HG03354 (cell line): ENCODE measurements around the gene PNN.
A peak's percentile ranks its signal among the peaks of the same experiment; 100 is the strongest.
"Not testable (repeated sequence)": the region's sequence is repeated elsewhere in the genome, so short reads cannot be mapped to it uniquely, and the experiment has no call there.

Experiments
- ATAC-seq: cut with Tn5 transposase; IDR thresholded peaks from one replicate; pipeline ENCODE4 v1.9.1; 2021; ENCODE audit warnings: mild to moderate bottlenecking; ENCODE audit not compliant: unreplicated experiment, poor library complexity, severe bottlenecking

The PNN gene

DNA sequence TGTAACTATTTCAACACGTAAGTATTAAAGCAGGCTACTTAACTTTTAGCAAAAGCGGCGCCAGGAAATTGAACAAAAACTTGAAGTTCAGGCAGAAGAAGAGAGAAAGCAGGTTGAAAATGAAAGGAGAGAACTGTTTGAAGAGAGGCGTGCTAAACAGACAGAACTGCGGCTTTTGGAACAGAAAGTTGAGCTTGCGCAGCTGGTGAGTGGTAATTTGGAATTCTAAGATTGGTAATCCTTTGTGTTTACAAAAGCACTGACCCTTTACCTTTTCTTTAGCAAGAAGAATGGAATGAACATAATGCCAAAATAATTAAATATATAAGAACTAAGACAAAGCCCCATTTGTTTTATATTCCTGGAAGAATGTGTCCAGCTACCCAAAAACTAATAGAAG, 4.0 kb downstream of the PNN start:
- ATAC-seq = no peak

DNA sequence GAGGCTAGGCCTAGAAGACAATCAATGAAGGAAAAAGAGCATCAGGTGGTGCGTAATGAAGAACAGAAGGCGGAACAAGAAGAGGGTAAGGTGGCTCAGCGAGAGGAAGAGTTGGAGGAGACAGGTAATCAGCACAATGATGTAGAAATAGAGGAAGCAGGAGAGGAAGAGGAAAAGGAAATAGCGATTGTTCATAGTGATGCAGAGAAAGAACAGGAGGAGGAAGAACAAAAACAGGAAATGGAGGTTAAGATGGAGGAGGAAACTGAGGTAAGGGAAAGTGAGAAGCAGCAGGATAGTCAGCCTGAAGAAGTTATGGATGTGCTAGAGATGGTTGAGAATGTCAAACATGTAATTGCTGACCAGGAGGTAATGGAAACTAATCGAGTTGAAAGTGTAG, 5.5 kb downstream of the PNN start:
- no peak for ATAC-seq

DNA sequence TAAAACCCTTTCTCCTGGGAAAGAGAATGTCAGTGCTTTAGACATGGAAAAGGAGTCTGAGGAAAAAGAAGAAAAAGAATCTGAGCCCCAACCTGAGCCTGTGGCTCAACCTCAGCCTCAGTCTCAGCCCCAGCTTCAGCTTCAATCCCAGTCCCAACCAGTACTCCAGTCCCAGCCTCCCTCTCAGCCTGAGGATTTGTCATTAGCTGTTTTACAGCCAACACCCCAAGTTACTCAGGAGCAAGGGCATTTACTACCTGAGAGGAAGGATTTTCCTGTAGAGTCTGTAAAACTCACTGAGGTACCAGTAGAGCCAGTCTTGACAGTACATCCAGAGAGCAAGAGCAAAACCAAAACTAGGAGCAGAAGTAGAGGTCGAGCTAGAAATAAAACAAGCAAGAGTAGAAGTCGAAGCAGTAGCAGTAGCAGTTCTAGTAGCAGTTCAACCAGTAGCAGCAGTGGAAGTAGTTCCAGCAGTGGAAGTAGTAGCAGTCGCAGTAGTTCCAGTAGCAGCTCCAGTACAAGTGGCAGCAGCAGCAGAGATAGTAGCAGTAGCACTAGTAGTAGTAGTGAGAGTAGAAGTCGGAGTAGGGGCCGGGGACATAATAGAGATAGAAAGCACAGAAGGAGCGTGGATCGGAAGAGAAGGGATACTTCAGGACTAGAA, 6.1 kb downstream of the PNN start:
- ATAC-seq = no peak

DNA sequence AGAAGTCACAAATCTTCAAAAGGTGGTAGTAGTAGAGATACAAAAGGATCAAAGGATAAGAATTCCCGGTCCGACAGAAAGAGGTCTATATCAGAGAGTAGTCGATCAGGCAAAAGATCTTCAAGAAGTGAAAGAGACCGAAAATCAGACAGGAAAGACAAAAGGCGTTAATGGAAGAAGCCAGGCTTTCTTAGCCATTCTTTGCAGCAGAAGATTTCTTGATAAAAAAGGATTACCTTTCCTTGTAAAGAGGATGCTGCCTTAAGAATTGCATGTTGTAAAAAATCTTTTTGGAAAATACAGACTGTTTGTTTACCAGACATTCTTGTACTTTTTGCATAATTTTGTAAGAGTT, 6.6 kb downstream of the PNN start:
- ATAC-seq = no peak

DNA sequence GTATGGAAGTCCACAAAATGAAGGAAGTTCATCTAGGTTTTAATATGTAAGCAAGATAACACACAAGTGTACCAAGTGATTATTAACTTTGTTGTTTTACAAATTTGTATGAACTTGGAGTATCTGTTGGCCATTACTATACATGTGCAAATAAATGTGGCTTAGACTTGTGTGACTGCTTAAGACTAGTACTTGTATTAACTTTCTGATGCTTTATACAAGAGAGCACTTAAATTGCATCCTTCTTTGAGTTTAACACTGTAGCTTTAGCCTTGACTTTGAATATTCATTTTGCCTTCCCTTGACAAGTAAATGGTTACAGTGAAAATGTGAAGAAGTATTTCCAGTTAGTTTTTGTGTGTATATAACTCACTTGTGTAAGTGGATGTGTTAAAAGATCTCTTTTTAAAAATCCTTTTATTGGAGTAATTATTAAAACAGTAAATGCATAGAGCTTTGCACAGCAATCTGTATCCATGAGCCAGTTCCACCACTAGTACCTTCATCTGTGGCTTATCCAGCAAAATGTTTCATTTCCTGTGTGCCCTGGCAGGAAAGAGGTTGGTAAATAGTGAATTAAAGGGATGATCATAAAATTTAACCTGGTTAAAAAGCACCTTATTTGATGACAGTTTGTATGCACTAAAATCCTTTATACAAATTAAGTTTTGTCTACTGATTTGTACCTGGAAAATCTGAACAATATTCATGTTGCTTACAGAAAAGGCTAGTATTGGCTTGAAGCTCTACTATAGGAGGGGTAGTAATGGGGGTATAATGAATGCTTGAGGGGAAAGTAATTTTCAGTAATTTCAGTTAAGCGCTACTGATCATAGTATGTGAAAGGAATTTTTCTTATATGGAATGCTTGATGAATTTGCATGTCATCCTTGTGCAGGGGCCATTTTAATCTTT, 8.0 kb downstream of the PNN start:
- ATAC-seq = no peak

DNA sequence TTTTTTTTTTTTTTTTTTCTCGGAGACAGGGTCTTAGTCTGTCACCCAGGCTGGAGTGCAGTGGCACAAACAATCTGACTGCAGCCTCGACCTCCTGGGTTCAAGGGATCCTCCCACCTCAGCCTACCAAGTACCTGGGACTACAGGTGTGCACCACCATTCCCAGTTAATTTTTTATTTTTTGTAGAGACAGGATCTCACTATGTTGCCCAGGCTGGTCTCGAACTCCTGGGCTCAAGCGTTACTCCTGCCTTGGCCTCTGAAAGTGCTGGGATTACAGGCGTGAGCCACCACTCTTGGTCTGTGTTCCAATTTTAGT, 8.6 kb downstream of the PNN start:
- ATAC-seq = not testable (repeated sequence)

DNA sequence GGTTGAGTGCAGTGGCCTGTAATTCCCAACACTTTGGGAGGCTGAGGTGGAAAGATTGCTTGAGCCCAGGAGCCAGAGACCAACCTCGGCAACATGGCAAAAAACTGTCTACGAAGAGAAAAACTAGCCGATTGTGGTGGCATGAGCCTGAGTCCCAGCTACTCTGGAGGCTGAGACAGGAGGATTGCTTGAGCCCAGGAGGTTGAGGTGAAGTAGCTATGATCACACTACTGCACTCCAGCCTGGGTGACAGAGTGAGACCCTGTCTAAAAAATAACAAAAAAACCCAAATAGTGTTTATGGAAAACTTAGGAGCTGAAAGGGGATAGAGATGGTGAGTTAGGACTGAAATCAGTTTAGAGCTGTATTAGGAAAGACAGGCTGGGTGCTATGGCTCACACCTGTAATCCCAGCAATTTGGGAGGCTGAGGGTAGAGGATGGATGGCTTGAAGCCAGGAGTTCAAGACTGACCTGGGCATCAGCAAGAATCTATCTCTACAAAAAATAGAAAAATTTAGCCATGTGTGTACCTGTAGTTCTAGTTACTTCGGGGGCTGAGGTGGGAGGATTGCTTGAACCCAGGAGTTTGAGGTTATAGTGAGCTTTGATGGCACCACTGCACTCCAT, 9.7 kb downstream of the PNN start:
- no peak for ATAC-seq

DNA sequence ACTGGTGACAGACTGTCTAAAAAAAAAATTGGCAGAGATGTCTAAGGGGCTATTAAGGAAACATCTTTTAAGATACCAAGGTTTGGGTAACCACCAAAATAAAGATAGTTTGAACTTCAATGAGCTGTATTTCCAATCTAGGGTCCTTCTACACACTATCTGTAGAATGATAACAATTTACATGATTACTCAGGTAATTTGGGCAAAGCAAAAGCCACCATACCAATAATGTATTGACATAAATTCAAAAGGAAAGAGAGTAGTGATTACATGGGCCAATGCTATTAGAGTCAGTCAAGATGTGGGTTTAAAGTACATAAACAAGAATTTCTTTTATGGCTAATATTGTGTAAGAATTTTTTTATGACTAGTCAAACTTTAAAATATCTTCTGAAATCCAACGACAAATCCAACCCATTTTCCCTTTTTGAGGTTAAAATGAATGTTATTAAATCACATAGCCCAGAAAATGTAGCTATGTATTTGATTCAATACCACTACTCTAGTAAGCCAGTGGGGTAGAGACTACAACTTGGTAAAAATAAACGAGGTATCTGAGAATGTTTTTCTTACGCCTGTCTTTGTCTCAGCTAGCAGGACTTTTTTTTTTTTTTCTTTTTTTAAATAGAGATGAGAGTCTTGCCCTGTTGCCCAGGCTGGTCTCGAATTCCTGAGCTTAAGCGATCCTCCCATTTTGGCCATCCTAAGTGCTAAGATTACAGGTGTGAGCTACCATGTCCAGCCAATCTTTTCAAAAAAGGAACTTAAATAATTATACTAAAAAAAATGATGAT, 10.4 kb downstream of the PNN start:
- ATAC-seq = no peak

DNA sequence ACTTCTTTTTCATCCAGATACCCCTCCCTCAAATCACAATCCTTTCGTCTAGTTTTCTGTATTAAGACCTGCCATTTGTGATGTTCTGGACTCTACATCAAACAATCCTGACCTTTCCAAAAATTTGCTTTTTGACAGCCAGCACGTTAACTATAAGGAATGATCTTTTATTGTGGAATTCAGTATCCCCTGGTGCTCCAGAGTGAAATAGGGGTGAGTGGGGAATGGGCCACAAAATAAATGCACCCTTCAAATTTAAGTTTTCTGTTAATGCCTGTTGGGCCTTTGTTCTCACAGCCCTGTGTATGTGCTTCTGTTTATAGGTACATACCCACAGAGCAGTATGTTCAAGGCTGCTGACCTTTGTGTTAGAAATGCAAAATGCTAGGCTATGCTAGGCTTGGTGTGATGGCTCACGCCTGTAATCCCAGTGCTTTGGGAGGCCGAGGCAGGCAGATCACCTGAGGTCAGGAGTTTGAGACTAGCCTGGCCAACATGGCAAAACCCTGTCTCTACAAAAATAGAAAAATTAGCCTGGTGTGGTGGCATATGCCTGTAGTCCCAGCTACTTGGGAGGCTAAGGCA, 12.0 kb downstream of the PNN start:
- ATAC-seq = no peak

DNA sequence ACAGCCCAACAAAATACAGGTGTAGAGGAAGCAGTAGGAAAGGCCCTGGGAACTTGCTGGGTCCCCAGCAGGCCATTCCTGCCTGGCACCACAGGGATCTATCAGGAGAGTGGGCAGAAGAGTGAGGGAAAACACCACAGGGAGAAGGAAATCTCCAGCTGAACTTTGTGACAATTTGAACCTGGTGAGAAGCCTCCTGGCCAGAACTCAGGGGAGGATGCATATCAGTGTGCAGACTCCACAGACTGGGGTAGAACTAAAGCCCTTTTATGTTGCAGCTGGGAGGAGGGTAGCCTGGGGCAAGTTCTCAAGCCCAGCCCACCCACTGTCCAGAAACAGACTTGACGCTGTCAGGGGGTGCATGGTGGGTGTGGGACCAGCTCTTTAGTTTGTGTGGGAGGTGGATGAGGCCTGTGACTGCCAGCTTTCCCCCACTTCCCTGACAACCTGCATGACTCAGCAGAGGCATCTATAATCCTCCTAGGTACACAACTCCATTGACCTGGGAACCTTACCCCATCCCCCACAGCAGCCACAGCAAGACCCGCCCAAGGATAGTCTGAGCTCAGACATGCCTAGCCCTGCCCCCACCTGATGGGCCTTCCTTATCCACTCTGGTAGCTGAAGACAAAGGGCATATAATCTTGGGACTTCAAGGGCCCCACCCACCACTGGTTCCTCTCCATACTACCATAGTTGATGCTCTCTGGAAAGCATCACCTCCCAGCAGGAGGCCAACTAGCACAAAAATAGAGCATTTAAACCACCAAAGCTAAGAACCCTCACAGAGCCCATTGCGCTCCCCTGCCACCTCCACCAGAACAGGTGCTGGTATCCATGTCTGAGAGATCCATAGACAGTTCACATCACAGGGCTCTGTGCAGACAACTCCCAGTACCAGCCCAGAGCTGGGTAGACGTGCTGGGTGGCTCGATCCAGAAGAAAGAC, 28.9 kb downstream of the PNN start:
- no peak for ATAC-seq

DNA sequence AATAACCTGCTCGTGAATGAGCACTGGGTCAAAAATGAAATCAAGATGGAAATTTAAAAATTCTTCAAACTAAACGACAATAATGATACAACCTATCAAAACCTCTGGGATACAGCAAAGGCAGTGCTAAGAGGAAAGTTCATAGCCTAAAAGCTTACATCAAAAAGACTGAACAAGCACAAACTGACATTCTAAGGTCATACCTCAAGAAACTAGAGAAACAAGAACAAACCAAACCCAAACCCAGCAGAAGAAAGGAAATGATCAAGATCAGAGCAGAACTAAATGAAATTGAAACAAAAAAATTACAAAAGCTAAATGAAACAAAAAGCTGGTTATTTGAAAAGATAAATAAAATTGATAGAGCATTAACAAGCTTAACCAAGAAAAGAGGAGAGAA, 32.4 kb downstream of the PNN start:
- not testable (repeated sequence) for ATAC-seq

DNA sequence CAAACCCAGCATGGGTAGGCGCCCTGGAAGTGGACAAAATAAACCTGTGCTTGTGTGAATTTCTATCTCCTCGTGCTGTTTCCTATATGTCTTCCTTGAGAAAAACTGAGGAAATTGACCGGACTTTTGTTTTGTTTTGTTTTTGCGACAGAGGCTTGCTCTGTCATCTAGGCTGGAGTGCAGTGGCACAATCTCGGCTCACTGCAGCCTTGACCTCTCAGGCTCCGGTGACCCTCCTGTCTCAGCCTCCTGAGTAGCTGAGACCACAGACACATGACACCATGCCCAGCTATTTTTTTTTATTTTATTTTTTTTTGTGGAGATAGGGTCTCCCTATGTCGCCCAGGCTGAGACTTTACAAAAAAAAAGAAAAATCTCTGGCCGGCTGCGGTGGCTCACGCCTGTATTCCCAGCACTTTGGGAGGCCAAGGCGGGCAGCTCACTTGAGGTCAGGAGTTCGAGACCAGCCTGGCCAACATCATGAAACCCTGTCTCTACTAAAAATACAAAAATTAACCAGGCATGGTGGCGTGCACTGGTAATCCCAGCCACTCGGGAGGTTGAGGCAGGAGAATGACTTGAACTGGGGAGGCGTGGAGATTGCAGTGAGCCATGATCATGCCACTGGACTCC, 36.2 kb downstream of the PNN start:
- no peak for ATAC-seq

DNA sequence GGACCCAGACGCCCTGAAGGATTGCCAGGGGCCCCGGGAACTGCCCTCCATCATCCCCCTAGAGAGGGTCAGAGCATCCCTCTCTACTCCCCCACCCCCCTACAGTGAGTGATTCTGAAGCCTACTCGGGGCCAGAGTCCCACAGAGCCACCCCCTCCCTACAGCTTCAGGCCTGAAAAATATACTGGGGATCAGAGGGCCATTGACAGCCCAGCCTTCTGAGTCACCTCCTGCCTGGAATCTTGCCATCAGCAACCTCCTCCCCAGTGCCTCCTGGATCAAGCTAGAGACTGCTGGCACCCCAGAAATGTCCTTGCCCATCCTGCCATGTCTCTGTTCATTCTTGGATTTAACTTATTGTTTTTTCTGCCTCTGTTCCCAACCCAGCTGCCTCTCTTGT, 37.0 kb downstream of the PNN start:
- no peak for ATAC-seq

DNA sequence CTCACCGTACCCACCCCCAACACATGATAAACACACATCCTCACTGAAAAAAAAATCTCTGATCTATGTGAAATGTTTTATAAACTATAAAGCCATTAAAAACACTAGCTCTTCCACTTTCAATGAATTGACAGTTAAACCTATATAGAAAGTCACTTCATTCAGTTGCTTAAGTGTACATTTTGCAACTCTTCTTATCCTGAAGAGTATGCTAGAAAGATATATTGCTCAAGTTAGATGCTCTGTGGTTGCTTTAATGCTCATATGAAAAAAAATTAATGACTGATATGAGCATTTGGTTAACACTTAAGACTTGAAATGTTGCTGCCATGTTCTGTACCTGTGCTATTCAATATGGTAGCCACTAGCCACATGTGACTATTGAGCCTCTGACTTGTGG, 37.6 kb downstream of the PNN start:
- ATAC-seq = no peak

DNA sequence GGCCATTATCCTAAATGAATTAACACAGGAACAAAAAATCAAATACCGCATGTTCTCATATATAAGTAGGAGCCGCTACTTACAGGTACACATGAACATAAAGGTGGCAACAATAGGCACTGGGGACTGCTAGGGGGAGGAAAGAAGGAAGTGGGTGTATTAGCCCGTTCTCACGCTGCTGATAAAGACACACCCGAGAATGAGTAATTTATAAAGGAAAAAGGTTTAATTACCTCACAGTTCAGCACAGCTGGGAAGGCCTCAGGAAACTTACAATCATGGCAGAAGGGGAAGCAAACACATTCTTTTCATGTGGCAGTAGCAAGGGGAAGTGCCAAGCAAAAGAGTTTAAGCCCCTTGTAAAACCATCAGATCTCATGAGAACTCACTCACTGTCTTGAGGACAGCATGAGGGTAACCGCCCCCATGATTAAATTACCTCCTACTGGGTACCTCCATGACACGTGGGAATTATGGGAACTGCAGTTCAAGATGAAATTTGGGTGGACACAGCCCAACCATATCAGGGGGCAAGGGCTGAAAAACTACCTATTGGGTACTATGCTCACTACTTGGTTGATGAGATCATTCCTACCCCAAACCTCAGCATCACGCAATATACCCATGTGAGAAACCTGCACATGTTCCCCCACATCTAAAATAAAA, 42.3 kb downstream of the PNN start:
- ATAC-seq = no peak

DNA sequence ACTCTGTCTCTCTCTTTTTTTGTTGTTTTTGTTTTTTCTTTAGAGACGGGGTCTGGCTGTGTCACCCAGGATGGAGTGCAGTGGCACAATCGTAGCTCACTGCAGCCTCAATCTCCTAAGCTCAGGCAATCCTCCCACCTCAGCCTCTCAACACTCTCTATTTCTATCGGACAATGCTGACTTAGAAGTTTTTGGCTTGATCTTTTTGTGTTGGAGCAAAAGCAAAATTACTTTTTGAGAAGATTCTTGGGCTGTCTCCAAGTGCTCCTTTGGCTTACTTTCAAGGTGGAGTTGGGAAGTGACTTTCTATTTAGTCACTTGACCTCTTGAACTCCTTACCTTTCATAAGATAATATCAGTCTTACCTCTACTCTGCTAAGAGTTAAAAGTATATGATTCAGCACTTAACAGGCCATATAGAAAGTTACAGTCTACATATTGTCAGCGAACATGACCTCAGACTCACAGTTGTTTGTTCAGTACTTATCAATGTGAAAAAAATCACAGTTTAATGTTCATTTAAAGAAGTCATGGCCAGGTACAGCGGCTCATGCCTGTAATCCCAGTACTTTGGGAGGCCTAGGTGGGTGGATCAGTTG, 43.2 kb downstream of the PNN start:
- no peak for ATAC-seq

DNA sequence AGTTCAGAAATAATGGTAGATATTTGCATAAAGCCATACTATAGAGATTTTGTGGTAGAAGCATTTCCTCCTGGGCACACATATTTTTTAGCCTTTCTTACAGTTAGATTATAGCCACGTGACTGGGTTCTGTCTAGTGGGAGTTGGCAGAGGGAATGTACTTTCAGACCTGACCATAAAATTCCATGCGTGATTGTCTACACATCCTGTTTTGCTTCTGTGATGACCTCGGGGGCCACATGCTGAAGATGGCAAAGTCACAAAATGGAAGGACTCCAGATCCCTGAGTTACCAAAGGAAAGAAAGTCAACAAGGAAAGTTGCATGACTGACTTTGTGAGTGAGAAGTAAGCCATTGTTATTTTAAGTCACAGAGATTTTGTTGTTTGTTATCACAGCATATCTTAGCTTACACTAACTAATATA, 44.0 kb downstream of the PNN start:
- ATAC-seq = peak; percentile 70

DNA sequence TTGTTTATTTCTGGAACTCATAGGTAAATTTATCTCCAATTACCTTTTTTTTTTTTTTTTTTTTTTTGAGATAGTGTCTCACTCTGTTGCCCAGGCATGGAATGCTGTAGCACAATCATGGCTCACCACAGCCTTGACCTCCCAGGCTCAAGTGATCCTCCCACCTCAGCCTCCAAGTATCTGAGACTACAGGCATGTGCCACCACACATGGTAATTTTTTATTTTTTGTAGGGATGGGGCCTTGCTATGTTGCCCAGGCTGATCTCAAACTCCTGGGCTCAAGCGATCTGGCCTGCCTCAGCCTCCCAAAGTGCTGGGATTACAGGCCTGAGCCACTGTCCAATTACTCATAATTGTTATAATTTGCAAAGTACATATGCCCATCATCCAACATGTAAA, 45.4 kb downstream of the PNN start:
- ATAC-seq = not testable (repeated sequence)
